Right lung (tissue), 5 donors: ENCODE data around the gene OR10R2. TPM values are rescaled to one million over a fixed set of nuclear protein-coding genes. Genes with fewer than 3 reads are reported as not detected.

Experiments
- DNase-seq, 2 donors: peaks; one replicate each; pipeline ENCODE4 v3.0.0-alpha.2; 2013
- polyA plus RNA-seq, 5 donors: library from polyadenylated mRNA; unstranded; fragments of 120-200 nt; gene quantifications; one replicate each; pipeline versions ENCODE4 v1.2.1 to v1.2.3, GENCODE V29; 2013; ENCODE audit warnings: inconsistent platforms in 1 of 5, low replicate concordance in 1 of 5; ENCODE audit not compliant: insufficient read length in 5 of 5, insufficient read depth in 1 of 5

Gene OR10R2
- polyA plus RNA-seq, 5 donors, result not detected

DNA sequence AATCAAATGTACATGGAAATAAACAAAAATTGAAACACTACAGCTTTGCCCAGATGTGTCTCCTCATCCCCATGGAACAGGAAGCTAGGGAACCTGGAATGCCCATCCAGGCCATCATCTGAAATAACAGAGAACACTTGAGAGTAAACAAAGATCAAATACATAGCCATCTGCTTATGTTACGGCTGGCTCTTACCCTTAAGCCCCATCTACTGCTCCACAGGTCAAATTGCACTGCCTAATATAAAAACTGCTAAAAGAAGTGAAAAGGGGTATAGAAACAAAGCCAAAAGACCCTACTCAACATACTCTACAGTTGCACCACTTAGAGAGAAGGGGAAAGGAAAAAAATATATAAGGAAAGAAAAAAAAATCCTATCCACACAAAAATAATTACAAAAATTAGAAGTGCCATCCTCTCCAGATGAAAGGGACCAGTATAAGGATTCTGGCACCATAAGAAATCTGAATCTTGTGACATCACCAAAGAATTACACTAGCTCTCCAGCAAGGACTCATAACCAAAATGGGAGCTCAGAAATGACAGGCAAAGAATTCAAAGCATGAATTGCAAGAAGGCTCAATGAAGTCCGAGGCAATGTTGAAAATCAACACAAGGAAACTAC is 55.3 kb downstream of the OR10R2 start:
- peak in 1 of 2 donors; percentile 15 for DNase-seq

Other genes starting within 250 kb of the OR10R2 start
- gene CD1A, start 217.8 kb upstream of the OR10R2 start, polyA plus RNA-seq, result not detected
- 1 to 10 TPM; 1.4 to 3.6 (median 1.6) TPM for gene CD1C, start 182.3 kb upstream of the OR10R2 start, polyA plus RNA-seq
- gene CD1B, start 140.7 kb upstream of the OR10R2 start, polyA plus RNA-seq, result not detected
- under 1 TPM in 3 of 5 donors, not detected in 2; 0.16 to 0.31 (median 0.22) TPM for gene CD1E, start 118.3 kb upstream of the OR10R2 start, polyA plus RNA-seq
- gene OR10T2, start 72.8 kb upstream of the OR10R2 start, polyA plus RNA-seq, result not detected
- gene OR10K2, start 46.0 kb upstream of the OR10R2 start, polyA plus RNA-seq, result under 1 TPM in 1 of 5 donors, not detected in 4; 0.08 TPM
- under 1 TPM in 1 of 5 donors, not detected in 4; 0.04 TPM for gene OR10K1, start 10.4 kb upstream of the OR10R2 start, polyA plus RNA-seq
- gene OR6Y1, start 82.2 kb downstream of the OR10R2 start, polyA plus RNA-seq, result under 1 TPM in 1 of 5 donors, not detected in 4; 0.13 TPM
- not detected for gene OR6P1, start 98.4 kb downstream of the OR10R2 start, polyA plus RNA-seq
- gene OR10X1, start 107.7 kb downstream of the OR10R2 start, polyA plus RNA-seq, result not detected
- under 1 TPM; 0.19 to 0.70 (median 0.29) TPM for gene OR10Z1, start 133.0 kb downstream of the OR10R2 start, polyA plus RNA-seq
- 10 to 100 TPM in 2 of 5 donors, 1 to 10 TPM in 3; 8.3 to 26.4 (median 8.9) TPM for gene SPTA1, start 214.5 kb downstream of the OR10R2 start, polyA plus RNA-seq
- not detected for gene OR6K2, start 228.4 kb downstream of the OR10R2 start, polyA plus RNA-seq
- under 1 TPM in 2 of 5 donors, not detected in 3; 0.09 TPM for gene OR6K3, start 248.5 kb downstream of the OR10R2 start, polyA plus RNA-seq